GM21423 (cell line): ENCODE data around the gene RAB17.

ENCODE experiments used
- ATAC-seq: cut with Tn5 transposase; IDR thresholded peaks from one replicate; pipeline ENCODE4 v1.9.1; 2021; ENCODE audit warnings: mild to moderate bottlenecking, moderate library complexity; ENCODE audit not compliant: unreplicated experiment

RAB17 gene

DNA sequence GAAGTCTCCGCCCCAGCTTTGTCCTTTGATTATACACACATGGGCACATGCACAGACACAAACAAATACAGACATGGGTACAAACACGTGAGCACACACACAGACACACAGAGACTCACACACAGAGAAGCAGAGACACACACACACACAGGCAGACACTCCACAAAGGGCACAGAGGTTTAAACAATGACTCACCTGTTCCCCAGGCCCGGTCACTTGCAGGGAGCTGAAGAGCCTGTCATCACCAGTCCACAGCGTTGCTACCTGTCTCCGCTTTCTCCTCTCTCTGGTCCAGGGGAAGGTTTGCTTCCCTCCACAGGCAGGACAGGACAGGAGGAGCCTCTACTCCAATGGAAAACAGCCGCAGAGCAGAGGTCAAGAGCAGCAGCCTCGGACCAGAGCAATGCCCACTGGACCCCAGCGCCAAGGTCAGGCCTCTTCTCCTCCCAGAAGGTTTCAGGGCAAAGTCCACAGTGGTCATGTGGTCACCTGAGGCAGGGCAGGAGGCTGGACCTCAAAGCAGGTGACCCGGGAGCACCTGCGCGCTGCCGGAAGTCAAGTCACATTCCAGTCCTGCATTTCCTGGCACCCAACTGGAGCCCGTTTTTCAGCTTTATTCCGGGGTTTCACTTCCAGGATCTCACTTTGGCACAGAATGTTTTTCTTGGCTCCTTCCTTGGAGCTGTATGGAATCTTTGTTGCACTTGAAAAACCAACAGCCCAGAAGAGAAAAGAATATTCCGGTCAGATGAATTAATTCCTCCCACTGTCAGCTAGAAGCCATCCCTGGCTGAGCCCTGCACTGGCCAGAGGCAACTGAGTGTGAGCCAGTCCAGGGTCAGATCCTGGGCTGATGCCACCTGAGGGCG, at the start of gene RAB17:
TSS of gene RAB17 (minus strand) at position 463 of the 869 bp plus-strand sequence. CDS start 4,580 bp downstream, outside the sequence.
- ATAC-seq: no peak

DNA sequence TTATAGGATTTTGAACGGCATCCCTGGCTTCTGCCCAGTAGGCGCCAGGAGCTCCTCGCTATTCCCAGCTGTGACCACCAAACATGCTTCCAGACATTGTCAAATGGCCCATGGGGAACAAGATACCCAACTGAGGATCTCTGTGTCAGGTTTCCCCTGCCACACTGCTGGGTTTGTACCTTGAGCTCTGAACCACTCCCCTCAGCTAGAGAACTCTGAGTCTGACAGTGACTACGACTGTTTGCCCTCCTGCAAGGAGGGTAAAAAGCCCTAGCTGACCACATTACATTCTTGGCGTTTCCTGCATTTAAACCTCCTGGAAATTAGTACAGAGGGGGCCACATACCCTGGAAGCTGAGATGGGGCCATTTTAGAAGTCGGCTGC, 49.3 kb upstream of the RAB17 start:
- ATAC-seq: no peak

- ATAC-seq: no peak
These were observed 48.7 kb upstream of the RAB17 start for GRCh38 chr2:237639052-237639835.

GRCh38 chr2:237638176-237638575, 47.6 kb upstream of the RAB17 start:
- no peak for ATAC-seq

DNA sequence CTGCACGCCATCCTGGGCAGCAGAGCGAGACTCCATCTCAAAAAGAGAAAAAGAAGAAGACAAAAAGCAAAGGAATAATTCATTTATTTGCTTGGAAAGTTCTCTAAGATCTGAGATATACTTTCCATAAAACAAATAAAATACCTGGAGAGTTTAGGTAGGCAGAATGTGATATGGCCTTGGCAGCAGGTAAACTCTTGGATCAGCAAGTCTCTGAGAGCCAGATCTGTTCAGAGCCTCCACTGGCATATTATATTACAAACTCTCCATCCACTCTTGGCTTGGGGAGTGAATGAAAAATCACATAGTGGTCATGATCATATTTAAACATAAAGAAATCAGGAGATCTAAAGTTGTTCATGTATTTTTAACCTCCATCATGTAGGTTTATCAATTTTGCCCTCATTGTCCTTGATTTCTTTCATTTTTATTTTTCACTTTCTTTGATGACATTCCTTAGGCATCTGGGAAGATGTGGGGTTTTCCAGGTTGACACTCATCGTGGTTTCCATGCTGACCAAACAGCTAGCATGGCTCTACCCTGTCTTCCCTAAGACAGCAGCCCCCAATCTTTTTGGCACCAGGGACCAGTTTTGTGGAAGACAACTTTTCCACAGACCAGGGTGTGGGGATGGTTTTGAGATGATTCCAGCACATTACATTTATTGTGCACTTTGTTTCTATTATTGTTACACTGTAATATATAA, 47.0 kb upstream of the RAB17 start:
- ATAC-seq: no peak

DNA sequence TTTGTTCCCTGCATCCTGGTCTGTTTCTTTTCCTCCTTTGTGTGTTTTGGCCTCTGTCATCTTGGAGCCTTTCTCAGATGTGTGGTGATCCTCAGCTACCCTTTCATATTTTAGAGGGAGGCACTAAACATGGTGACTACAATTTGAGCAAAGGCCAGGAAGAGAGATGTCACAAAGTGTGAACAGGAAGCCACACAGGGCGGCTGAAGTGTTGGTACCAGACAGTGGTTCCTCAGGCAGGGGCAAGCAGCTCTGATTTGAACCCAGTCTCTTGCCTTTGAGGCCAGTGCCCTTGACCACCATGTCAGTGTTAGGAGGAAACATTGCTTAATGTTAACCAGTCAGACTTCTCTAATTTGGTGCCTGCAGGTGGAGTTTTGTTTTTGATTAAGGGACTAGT, 46.0 kb upstream of the RAB17 start:
- ATAC-seq: no peak

DNA sequence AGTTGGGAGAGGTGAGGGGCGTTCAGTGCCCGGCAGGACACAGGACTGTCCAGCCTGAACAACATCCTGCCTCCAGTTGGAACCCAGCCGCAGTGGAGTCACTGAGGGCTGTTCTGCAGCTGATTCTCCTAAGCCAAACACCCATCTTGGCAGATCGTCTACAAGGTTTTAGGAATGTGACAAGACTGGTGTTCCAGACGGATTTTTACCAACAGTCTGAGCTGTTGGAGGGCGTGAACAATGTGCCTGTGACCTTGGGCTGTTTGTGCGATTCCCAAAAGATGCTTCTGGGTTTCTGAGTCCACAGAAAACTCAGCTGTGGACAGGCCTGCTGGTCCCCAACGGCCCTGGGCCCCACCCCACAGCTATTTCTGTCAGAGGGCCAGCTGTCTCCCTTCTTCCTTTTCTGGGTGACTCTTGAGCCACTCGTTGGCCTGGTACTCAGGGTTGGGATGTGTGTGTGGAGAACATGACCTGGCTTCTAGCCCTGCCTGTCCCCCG, 42.6 kb upstream of the RAB17 start:
- no peak for ATAC-seq

DNA sequence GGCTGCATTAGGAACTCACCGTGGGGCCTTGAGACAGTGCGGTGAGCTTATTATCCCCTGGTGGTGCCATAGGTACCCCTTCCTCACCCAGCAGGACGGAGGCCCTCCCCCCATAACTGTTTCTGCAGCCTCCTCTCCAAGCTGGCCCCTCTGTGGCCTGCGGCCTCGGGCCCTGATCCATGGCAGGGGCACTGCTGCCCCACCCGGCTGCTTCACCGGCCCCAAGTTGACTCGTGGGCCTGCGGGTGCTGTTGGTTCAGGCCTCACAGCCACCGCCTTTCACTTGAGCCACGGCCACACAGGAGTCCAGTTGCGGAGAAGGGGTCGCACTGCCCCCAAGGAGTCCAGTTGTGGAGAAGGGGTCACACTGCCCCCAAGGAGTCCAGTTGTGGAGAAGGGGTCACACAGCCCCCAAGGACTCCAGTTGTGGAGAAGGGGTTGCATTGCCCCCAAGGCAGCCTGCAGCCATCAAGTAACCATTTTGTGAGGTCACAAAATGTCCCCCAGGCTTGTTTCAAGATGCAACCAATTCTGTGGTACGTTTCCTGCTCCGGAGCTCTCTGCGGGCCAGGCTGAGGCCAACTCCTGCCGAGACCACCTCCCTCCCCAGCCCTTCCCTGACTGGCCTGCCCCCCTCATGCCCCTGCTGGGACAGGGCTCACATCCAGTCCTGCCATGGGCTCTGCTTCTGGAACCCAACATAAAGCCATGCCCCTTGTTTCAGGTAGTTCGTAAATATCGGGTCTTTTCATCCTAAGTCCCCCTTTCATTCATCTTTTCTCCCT, 41.5 kb upstream of the RAB17 start:
- no peak for ATAC-seq

DNA sequence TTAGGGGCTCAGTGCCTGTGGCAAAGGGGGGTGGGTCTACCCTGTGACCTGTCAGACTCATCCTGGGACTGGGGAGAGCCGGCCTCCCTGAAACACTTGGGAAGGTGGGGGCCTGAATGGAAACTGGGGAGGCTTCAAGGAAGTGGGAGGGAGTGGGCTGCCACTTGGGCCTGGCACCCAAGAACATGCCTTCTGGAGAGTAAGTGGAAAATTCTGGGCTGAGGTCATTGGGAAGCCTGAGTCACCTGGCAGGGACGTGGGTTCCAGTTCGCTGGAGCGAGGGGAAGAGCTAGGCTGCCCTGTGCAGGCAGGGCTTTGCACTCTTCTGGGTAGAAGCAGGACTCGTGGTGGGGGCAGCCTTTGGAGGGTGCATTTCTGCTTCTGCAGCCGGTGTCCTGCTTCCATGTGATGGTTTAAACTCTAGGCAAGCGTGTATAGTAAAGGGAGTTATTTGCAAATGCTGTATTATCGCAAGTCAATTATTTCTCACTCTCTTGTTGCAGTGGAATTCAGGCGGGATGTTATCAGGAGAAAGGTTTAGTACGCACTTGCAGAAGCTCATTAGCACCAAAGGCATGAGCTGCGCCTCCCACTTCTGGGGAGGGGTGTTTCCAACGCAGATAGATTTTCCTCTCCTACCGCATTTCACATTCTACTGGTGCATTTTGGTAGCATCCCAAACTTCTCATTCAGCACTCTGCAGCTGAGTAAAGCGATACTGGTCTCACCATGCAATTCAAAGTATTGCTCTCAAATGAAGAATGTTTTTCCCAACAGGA, 40.7 kb upstream of the RAB17 start:
- no peak for ATAC-seq

DNA sequence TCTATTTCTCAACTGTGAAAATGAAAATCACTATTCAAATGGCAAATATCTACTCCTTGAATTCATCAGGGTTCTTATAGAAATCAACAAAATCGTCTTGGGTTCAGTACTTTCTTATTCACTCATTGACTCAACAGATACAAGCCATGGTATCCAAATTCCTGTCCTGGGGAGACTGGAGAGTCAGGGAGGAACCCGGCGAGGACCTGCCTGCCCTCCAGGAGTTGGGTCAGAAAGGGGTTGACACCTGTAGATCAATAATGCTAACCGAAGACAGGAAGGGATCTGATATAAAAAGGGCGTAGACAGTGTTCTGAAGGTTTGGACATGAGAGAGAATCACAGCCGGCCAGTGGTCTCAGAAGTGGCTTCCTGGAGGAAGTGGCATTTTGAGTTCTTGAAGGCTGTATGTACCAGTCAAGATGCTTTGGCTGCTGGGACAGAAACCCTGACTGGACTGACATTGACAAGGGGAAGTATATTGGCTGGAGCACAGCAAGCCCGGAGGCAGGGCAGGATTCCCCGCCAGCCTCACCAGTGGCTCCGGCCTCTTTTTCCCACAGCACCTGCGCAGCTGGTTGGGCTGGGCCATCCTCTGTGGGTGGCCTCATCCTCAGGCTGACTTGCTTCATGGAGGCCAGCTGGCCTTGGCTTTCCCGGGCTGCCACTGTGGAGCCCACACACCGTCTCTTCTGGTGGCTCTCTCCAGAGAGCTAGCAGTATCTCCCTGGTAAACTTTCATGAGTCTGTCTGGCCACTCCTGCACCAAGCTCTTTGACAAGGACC, 39.9 kb upstream of the RAB17 start:
- ATAC-seq: no peak

DNA sequence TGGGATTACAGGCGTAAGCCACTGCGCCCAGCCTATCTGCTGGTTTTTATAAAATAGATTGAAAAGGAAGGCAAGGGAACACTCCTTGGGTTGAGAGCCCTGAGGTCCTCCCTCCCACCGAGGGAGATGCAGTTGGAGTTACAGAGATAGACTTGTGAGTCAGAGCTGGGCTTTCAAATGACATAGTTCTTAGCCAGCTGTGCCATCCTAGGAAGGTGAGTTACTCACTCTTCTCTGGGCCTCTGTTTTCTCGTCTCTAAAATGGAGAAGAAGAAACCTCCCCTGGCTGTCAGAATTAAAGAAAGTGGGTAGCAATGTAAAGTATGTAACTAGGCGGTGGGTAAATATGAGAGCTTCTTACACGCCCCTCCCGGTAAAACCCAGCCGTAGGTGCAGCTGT, 39.2 kb upstream of the RAB17 start:
- ATAC-seq: no peak

DNA sequence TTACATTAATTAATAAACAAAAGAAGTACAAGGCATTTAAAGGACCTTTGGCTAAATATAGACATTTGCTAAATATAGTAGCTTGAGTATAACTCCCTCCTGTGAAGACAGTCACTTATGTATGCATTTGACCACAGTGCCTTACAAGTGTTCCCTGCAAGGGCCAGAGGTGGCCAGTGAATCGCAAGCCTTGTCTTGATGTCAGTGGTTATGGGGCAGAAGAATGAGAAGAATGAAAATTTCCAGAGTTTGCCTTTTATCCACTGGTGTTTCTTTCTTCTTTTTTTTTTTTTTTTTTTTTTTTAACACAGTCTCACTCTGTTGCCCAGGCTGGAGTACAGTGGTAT, 38.6 kb upstream of the RAB17 start:
- no peak for ATAC-seq

DNA sequence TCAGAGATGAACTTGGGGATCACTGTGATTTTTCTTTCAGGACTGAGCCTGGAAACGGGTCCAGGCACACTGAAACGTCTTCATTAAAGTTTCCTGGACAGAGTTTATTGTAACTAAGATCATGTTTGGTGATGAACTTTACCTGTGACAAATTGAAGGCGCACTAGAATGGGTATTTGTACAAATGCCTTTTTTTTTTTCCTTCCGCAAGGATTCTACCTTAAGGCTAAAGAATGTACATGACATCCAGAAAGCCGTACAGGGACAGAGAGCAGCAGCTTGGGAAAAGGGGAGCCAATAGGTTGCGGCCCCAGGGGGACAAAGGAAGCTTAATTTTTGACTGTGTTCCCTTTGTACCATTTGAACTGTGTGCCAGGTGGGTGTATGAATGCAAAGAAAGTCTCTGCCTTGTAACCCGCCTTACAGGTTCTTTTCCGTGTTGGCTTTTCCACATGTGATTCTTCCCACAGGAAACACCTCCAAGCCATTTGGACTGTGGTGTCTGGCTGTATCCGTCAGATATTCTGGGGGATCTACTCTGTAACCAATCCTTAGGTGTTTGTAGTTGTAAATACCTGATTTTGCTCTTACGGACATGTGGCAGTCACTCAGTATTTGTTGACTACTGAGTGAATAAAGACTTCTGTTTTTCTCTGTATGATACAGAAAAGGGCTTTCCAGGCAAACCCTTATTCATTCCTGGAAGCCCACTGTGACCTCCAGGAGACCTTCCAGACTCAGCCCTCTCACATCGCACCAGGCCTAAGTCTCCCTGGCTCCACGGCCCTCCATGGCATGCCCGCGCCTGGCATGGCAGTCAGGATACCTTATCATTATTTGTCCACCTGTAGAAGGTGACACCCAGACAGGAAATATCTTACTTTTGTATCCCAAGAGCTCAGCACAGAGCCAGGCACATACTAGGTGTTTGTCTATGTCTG, 38.0 kb upstream of the RAB17 start:
- no peak for ATAC-seq

GRCh38 chr2:237627441-237628246, 37.1 kb upstream of the RAB17 start, which contains the start of gene LRRFIP1:
LRRFIP1 (plus strand) TSS chr2:237627587; CDS start chr2:237627645, 58 bp downstream.
- no peak for ATAC-seq

- no peak for ATAC-seq
These were observed 36.4 kb upstream of the RAB17 start for GRCh38 chr2:237626813-237627440.

DNA sequence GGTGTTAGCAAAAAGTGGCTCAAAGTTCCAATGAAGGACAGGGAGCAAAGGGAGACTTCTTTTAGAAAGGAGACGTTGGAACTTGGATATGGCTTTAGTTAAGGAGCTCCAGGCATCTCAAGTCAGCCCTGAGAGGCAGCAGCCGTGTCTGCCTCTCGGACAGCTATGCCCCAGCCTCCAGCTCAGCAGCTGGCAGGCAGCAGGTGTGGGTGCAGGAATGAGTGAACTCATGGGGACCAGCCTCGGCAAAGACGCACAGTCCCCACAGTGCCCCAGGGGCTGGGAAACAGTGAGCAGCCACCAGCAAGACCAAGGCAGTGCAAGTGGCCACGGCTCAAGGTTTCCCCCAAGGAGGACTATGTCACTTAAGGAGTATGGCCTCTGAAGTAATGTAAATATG, 35.2 kb upstream of the RAB17 start:
- no peak for ATAC-seq
